ENCODE measurements around the gene PHF5A.
"Not testable (repeated sequence)": the region's sequence is repeated elsewhere in the genome, so short reads cannot be mapped to it uniquely, and the experiment has no call there.

The PHF5A gene

GRCh38 chr22:41460071-41460470 is 8.4 kb downstream of the PHF5A start:
- intact Hi-C loops (cut with DNase I): not testable (repeated sequence)
- DNase-seq: peak; percentile 60 to 92 (median 83)

- intact Hi-C loops (cut with DNase I): no loop called here
- no peak for DNase-seq
These were observed 9.1 kb downstream of the PHF5A start for GRCh38 chr22:41459431-41459830.

- intact Hi-C loops (cut with DNase I): no loop called here
- no peak for DNase-seq
These were observed 10.2 kb downstream of the PHF5A start for GRCh38 chr22:41458161-41458728.

GRCh38 chr22:41448189-41448808 is 20.2 kb downstream of the PHF5A start:
- intact Hi-C loops (cut with DNase I): loop anchor here (2.0 kb wide), 1 partner anchor 21 kb away; the partner anchor contains the start of genes ACO2 and PHF5A
- DNase-seq: peak; percentile 88 to 99 (median 98)

- peak; percentile 30 to 87 (median 74) for DNase-seq
- intact Hi-C loops (cut with DNase I): loop anchor here (2.0 kb wide), 1 partner anchor 21 kb away; the partner anchor contains the start of genes ACO2 and PHF5A
These were observed 20.9 kb downstream of the PHF5A start for GRCh38 chr22:41447435-41448188.

DNA sequence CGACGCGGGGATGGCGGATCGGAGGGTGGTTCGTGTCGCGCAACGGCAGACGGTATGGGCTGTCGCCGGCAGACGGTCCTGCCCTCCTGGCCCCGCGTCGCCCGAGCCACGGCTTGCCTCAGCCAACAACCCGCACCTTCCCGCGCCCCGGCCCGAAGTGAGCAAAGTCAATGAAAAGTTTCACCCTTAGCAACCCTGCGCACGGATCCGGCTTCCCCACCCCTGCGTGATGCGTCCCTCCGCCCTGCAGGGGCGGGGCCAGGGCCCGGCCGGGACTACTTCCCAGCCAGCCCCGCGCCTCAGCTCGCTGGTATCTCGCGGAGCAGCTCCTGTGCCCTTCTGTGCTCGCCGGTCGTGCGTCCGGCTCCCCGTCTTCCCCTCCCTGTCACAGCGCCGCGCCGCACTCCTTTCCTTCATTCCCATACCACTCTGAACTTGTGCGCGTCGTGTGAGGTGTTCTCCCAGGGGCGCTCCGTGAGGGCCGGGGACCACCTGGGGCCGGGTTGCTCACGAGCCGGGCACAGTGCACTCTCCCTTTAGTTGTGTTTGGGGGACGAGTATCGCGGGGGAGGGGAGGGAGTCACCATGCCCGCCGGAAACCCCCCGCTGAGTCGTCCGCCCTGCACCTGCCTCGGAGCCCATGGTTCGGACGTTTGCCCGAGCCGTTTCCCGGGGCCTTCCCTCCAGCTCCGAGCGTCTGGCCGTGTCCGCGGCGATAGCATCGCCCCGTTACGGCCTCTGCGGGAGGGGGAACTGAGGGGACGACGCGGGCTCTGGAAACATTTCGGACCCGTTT is 21.7 kb downstream of the PHF5A start, which contains the start of gene TOB2:
TOB2 (minus strand) TSS at position 163 of the 796 bp plus-strand sequence. CDS start 9,456 bp downstream, outside the sequence.
- DNase-seq: peak; percentile 91 to 99 (median 97)
- intact Hi-C loops (cut with DNase I): no loop called here

- peak in 23 of 42 donors; percentile 22 to 68 (median 43) for DNase-seq
These were observed 22.4 kb downstream of the PHF5A start for GRCh38 chr22:41446057-41446501.

DNA sequence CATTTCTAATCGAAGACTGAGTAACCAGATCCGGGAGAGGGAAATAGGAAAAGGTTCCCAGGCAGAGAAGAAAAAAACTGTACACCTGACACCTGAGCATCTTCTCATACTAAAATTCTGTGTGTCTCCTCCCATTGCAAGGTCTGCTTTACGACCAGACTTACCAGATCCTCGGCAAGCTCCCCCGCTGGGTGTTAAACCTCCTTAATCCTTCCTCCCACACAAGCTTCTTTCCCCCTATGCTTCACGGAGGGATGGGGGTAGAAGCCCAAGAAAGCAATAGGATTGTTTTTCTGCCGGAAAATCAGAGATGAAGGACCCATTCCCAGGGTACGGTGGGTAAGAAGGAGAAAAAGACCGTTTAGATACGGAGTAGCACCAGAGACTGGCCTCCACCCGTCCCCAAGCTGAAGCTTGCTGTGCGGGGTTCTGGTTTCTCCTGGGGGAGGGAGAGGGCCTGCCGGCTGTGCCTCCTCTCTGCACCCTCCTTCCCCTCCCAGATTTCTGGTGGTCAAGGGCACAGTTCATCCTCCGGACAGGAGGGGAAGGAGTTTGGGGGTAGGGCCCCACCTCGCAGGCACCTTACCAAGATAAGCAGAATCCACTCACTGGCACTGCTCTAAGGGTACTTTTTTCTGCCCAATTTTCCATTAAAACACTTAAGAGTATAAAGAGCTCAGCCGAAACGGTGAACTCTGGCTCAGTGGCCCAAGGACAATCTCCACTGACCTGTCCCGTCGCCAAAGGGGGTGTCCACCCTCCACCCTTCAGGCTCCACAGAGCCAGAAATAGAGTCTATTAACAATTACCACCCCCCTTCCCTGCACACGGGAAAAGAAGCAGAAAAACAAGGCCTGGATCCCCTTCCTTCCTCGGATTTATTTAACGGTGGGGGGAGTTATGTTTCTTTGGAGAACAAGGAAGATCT is 23.1 kb downstream of the PHF5A start:
- DNase-seq: peak in 27 of 42 donors; percentile 16 to 71 (median 42)
- intact Hi-C loops (cut with DNase I): no loop called here

More at GRCh38 chr22:41446057-41446501, 22.4 kb downstream of the PHF5A start:
- intact Hi-C loops (cut with DNase I): no loop called here

- peak; percentile 79 to 96 (median 88) for DNase-seq
- intact Hi-C loops (cut with DNase I): no loop called here
These were observed 23.9 kb downstream of the PHF5A start for GRCh38 chr22:41444360-41445128.

DNA sequence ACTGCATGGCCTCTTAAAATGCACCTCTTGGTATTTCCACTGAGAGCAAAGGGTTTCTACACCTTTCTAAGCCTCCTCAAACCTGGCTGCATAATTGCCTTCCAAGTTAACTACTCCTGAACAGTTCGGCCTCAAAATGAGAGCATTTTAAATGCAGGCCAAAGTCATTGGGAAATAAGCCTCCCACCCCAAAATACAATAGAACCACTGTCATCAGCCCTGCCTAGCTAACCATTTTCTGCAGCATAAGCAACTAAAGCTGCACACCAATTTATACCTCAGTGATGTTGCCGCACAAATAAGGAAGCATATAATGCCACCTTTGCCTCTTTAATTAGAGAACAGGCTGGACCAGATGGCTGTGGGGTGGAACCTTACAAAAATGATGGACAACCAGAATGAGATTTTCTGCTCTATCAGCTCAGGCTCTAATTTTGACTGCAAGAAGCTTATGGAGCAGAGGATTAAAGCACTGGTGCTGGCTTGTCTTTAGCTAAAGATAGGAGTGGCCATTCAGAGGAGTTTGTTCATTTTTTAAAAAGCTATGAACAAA is 26.2 kb downstream of the PHF5A start:
- peak in 2 of 42 donors; percentile 27 to 46 for DNase-seq
- intact Hi-C loops (cut with DNase I): no loop called here

GRCh38 chr22:41440511-41440910 is 28.0 kb downstream of the PHF5A start:
- intact Hi-C loops (cut with DNase I): not testable (repeated sequence)

DNA sequence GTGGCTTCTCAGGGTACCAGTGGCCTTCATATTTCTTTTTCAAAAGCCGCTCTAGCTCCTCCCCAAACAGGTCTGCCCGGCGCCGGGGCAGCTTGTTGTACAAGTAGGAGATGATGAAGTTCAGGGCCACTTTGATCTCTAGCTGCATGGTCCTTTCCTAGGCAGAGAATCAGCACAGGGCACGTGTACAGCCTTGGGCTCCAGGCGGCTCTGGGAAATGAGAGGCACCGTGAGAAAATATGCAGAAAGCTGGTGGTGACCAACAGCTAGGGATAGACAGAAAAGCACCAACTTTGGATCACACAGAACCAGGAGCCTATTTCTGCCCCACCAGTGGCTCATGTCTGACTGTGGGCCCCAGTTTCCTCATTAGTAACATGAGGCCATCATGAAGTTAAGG is 31.3 kb downstream of the PHF5A start:
- intact Hi-C loops (cut with DNase I): no loop called here
- DNase-seq: no peak

More at GRCh38 chr22:41440511-41440910, 28.0 kb downstream of the PHF5A start:
- DNase-seq: not testable (repeated sequence)

DNA sequence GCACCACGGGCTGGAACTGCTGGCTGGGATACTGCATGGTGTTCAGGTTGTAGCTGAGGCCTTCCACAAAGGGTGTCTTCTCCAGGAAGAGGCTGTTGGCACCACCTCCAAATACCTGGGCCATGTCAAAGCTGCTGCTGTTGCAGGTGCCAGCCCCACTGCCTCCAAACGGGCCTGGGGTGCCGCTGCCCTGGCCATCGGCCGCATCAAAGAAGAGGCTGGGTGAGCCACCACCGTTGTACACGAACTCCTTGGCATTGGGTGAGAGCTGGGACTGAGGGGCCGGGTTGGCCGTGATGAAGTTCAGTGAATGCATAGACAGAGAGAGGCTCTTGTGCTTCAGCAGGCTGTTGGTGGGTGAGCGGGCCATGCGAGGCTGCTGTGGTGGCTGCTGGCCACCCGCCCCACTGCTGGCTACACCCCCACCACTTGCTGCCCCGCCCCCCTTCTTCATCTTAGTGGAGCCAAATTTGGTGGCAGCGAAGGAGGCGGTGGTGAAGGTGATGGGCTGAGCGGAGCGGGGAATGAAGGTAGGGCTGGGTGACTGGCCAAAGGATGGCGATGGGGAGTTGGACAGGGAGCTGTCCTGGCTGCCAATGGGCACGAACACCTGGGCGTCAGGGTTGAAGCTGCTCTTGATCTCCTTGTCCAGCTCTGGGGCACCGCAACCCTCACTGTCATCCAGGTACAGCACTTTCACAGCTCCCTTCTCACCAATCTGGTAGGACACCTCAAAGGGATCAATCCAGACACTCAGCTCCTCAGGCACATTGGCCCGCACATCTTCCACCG is 32.0 kb downstream of the PHF5A start:
- DNase-seq: peak in 2 of 42 donors; percentile 7 to 54
- intact Hi-C loops (cut with DNase I): no loop called here

- DNase-seq: no peak
- intact Hi-C loops (cut with DNase I): no loop called here
These were observed 32.9 kb downstream of the PHF5A start for GRCh38 chr22:41435560-41435959.

DNA sequence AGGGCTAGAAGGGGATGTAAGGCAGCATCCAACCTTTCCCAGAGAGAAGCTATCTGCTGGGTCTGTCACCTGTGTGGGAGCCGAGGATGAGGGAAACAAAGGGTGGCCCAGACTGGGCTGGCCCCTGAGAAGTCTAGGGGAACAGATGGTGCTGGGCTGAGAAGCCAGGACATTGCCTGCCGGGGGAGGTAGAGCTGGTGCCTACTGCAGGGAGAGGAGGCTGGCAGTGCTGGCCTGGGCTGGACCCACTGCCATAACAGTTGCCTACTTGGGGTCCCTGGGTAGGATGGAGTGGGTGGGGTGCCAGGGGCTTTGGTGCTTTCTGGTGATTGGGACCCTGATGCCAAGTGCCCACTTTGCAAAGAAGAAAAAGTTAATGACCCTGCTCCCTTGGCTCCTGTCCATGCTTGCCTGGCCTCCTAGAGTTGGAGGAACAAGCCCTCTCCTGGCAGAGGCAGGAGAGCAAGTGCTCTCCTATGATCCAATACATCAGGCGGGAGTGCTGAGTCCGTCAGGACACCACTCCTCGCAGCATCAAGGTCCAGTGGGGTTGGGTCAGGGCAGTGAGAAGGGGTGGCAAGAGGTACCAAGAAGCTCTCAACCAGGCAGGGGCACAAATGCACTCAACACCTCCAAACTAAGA is 34.0 kb downstream of the PHF5A start:
- peak in 2 of 42 donors; percentile 8 to 51 for DNase-seq
- intact Hi-C loops (cut with DNase I): not testable (repeated sequence)
